ENCODE results near the gene E2F2.

Gene E2F2

GRCh38 chr1:23475134-23475628, 55.9 kb downstream of the E2F2 start:
- TF ChIP-seq CTCF (IDR thresholded peaks at IDR 0.05; ENCODE audit: low read depth, low read length), result no peak
- H3K9me3 ChIP-seq, result no peaks in the 10 kb centered on the region
- no peaks in the 10 kb centered on the region for H3K4me1 ChIP-seq
- DNase-seq, result no peak
- H3K27me3 ChIP-seq, result no peaks in the 10 kb centered on the region
- no peaks in the 10 kb centered on the region for H3K36me3 ChIP-seq
- no peak overlapping the region for H3K4me3 ChIP-seq (ENCODE audit: low read depth, low read length)

- Histone ChIP-seq H3K4me3 (ENCODE audit: low read depth, low read length) (no peak overlapping the region), H3K9me3 (no peaks in the 10 kb centered on the region), H3K27me3 (no peaks in the 10 kb centered on the region), H3K4me1 (no peaks in the 10 kb centered on the region), H3K36me3 (no peaks in the 10 kb centered on the region)
- no peak for TF ChIP-seq CTCF (IDR thresholded peaks at IDR 0.05; ENCODE audit: low read depth, low read length)
- no peak for DNase-seq
These were observed 57.8 kb downstream of the E2F2 start for GRCh38 chr1:23473037-23473800.

DNA sequence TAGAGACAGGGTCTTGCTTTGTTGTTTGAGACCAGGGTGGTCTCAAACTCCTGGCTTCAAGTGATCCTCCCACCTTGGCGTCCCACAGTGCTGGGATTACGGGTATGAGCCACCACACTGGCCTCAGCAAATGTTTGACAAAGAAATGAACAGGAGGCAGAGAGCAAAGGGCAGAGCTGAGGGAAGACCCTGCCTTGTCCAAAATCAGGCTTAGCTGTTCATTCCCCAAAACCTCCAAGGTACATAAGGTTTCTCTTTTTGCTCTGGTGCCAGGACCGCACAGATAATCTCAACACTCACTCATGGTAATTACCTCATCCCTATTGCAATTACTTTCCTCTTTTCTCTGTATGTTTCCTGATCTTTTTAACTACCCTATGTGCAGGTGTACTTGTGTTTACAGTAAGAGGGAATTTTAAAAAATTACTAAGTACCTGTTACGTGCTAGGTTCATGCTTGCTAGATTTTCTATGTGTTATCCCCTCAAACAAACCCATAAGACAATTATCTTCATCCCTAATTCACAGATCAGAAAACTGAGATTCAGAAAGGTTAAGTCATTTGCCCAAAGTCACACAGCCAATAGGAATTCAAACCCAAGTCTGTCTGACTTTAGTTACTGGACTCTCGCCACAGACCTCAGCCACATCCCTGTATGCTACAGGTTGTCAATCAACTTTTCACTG, 58.5 kb downstream of the E2F2 start:
- Histone ChIP-seq H3K4me3 (ENCODE audit: low read depth, low read length) (no peak overlapping the region), H3K9me3 (no peaks in the 10 kb centered on the region), H3K36me3 (no peaks in the 10 kb centered on the region), H3K27me3 (no peaks in the 10 kb centered on the region), H3K4me1 (no peaks in the 10 kb centered on the region)
- TF ChIP-seq CTCF (IDR thresholded peaks at IDR 0.05; ENCODE audit: low read depth, low read length), result no peak
- DNase-seq, result no peak

GRCh38 chr1:23471473-23472075, 59.5 kb downstream of the E2F2 start:
- Histone ChIP-seq H3K4me3 (ENCODE audit: low read depth, low read length) (no peak overlapping the region), H3K36me3 (no peaks in the 10 kb centered on the region), H3K27me3 (no peaks in the 10 kb centered on the region), H3K4me1 (no peaks in the 10 kb centered on the region), H3K9me3 (no peaks in the 10 kb centered on the region)
- no peak for DNase-seq
- no peak for TF ChIP-seq CTCF (IDR thresholded peaks at IDR 0.05; ENCODE audit: low read depth, low read length)

- no peaks in the 10 kb centered on the region for H3K36me3 ChIP-seq
- no peak for DNase-seq
- no peak overlapping the region for H3K4me3 ChIP-seq (ENCODE audit: low read depth, low read length)
- H3K4me1 ChIP-seq, result no peaks in the 10 kb centered on the region
- H3K27me3 ChIP-seq, result no peaks in the 10 kb centered on the region
- H3K9me3 ChIP-seq, result no peaks in the 10 kb centered on the region
- TF ChIP-seq CTCF (IDR thresholded peaks at IDR 0.05; ENCODE audit: low read depth, low read length), result no peak
These were observed 60.6 kb downstream of the E2F2 start for GRCh38 chr1:23470282-23471070.
